Spleen (tissue), 11 donors: ENCODE data around the gene AMPD1. TPM values are rescaled to one million over a fixed set of nuclear protein-coding genes. Genes with fewer than 3 reads are reported as not detected.

Experiments used
- DNase-seq: peaks from one replicate; pipeline ENCODE4 v3.0.0-alpha.2; 2020
- H3K27ac ChIP-seq, 8 donors: fragments of 200-600 bp; sonication (generic) in 7 of 8; 1 replicate in 4 of 8; 2 replicates in 4 of 8; pipeline versions ENCODE4 v1.5.0 to v1.8.0; 2016 to 2021; ENCODE audit warnings: inconsistent platforms in 4 of 8, mild to moderate bottlenecking in 4 of 8, moderate library complexity in 1 of 8
- H3K27me3 ChIP-seq, 7 donors: fragments of 200-600 bp; sonication (generic) in 6 of 7; replicated peaks in 1 of 7; 1 replicate in 4 of 7; 2 replicates in 3 of 7; pipeline versions ENCODE4 v1.5.0 to v1.8.0; 2016 to 2021; ENCODE audit warnings: inconsistent platforms in 3 of 7, mild to moderate bottlenecking in 1 of 7
- H3K36me3 ChIP-seq, 6 donors: fragments of 200-600 bp; sonication (generic) in 5 of 6; 1 replicate in 4 of 6; 2 replicates in 2 of 6; pipeline versions ENCODE4 v1.5.0 to v1.8.0; 2016 to 2021; ENCODE audit warnings: inconsistent platforms in 2 of 6
- H3K4me1 ChIP-seq, 6 donors: fragments of 200-600 bp; sonication (generic) in 5 of 6; 1 replicate in 3 of 6; 2 replicates in 3 of 6; pipeline versions ENCODE4 v1.5.0 to v1.8.0; 2016 to 2021; ENCODE audit warnings: inconsistent platforms in 3 of 6
- H3K4me3 ChIP-seq, 8 donors: fragments of 200-600 bp; sonication (generic) in 7 of 8; 1 replicate in 4 of 8; 2 replicates in 4 of 8; pipeline versions ENCODE4 v1.5.0 to v1.8.0; 2016 to 2021; ENCODE audit warnings: inconsistent platforms in 4 of 8, mild to moderate bottlenecking in 4 of 8, moderate library complexity in 2 of 8
- H3K9me3 ChIP-seq, 8 donors: fragments of 200-600 bp; sonication (generic) in 7 of 8; 1 replicate in 4 of 8; 2 replicates in 4 of 8; pipeline versions ENCODE4 v1.5.0 to v1.8.0; 2016 to 2021; ENCODE audit warnings: inconsistent platforms in 4 of 8
- POLR2A ChIP-seq, 3 donors: fragments of 450-650 bp; IDR thresholded peaks; one replicate each; pipeline ENCODE4 v1.5.1; 2017; ENCODE audit warnings: antibody characterized with exemption in 3 of 3, mild to moderate bottlenecking in 1 of 3
- POLR2AphosphoS5 ChIP-seq, 3 donors: sonication (generic); formaldehyde crosslinking; IDR thresholded peaks; one replicate each; pipeline ENCODE4 v1.5.1; 2017; ENCODE audit warnings: antibody characterized with exemption in 3 of 3
- WGBS, 5 donors: extraction: QIAGEN DNeasy Blood & Tissue Kit in 3 of 5; methylation state at CpG; one replicate each; pipeline versions ENCODE4 v1.1.5 to v1.1.7; 2013 to 2018; 5-methylcytosine and 5-hydroxymethylcytosine counted together
- intact Hi-C: fragments of 100-400 bp; cut with DNase I; formaldehyde crosslinking; loops from one replicate; pipeline ENCODE4 v1.15.0; 2023; ENCODE audit warnings: low total_unique reads
- polyA plus RNA-seq, 3 donors: library from polyadenylated mRNA; stranded (reverse); fragments of 200-250 nt; gene quantifications; one replicate each; pipeline ENCODE4 v1.2.1, GENCODE V29; 2013
- total RNA-seq, 7 donors: library from RNA; depleted of rRNA in 3 of 7; stranded (reverse); fragments of >200 nt in 3 of 7; fragmentation: NEBNext Ultra II Directional in 4 of 7; extraction: Animal tissue kit (Norgen Biotek cat#: 25700) in 4 of 7; gene quantifications; one replicate each; pipeline versions ENCODE4 v1.1.0 to v1.2.1, GENCODE V29; 2016 to 2021
- TF ChIP-seq, protein P1 (sequence below), 11 experiments: fragments of 200-600 bp in 7 of 11; fragments of 450-650 bp in 4 of 11; sonication (generic) in 4 of 11; IDR thresholded peaks in 8 of 11; conservative IDR thresholded peaks in 3 of 11; 1 replicate in 7 of 11; 2 replicates in 4 of 11; pipeline versions ENCODE4 v1.4.0 to v1.8.0; 2016 to 2021; ENCODE audit warnings: antibody characterized with exemption in 11 of 11, inconsistent platforms in 4 of 11, mild to moderate bottlenecking in 1 of 11
- donor health status: healthy with polysubstance abuse.
- donor health status: DM: no; HTN: no; CAD: no; lungs with moderate emphysema.
- donor health status: DM: no; HTN: no; CAD: no.
- donor health status: Bipolar disorder and iron deficiency.
- donor health status: healthy.
- donor health status: DM: no; HTN: no; CAD: no.
- donor health status: DM: yes; HTN: yes; CAD: no.

The AMPD1 gene
- total and polyA plus RNA-seq, 10 donors = 0.09 to 3.1 (median 1.2) TPM

DNA sequence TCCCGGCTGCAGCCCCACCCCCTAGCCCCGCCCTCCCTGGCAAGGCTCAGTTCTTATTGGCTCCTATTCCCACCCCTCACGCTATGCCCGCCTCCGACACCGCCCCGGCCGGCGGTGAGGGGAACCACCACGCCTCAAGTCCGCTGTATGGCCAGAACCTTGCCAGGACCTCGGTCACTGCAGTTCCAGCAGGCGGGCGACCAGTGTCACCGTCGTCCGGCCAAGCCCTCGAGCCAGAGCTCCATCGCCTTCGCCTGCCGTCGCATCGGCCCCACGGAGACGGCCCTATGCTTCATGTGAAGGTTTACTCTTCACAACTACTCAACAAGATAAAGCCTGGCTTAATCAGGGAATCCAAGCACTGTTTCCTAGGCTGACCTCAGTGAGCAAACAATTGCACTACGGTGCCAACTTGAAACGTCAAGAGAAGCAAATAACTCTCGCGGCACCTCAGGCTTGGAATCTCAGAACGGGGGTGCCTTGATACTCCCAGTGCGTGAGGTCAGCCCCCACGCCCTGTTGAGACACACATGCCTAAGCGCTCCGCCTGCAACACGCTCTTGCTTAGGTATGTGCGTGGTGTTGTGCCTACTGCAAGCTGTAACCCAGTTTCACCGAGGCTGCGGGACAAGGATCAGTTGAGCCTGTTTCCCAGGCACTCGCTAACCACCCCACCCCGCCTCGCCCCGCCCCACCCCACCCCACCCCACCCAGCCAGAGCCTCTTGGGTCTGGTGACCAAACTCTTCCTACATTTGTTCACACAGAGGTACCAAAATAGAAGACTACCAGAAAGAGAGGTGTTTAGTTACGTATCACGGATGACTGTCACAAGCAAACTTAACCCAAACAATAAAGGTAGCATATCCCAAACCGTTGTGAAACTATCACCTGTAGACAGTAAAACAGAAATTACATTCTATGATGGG is 25.0 kb downstream of the AMPD1 start:
- DNase-seq = peak; percentile 96
- Histone ChIP-seq H3K9me3 (no peaks in the 10 kb centered on the region), H3K4me3 (peak overlapping the region; percentile 62 to 80 (median 73)), H3K4me1 (peaks cover 0 to 23% (median 12%) of the 10 kb centered on the region in 6 donors), H3K27ac (peak overlapping the region in 7 of 8 donors; percentile 37 to 79 (median 73)), H3K36me3 (no peaks in the 10 kb centered on the region), H3K27me3 (peaks cover 0 to 20% (median 0%) of the 10 kb centered on the region in 7 donors)
- TF ChIP-seq POLR2AphosphoS5 (IDR thresholded peaks at IDR 0.05) (peak; percentile 74 to 89 (median 81)), POLR2A (IDR thresholded peaks at IDR 0.05) (no peak)
- TF ChIP-seq, protein P1, sequence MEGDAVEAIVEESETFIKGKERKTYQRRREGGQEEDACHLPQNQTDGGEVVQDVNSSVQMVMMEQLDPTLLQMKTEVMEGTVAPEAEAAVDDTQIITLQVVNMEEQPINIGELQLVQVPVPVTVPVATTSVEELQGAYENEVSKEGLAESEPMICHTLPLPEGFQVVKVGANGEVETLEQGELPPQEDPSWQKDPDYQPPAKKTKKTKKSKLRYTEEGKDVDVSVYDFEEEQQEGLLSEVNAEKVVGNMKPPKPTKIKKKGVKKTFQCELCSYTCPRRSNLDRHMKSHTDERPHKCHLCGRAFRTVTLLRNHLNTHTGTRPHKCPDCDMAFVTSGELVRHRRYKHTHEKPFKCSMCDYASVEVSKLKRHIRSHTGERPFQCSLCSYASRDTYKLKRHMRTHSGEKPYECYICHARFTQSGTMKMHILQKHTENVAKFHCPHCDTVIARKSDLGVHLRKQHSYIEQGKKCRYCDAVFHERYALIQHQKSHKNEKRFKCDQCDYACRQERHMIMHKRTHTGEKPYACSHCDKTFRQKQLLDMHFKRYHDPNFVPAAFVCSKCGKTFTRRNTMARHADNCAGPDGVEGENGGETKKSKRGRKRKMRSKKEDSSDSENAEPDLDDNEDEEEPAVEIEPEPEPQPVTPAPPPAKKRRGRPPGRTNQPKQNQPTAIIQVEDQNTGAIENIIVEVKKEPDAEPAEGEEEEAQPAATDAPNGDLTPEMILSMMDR (IDR thresholded peaks at IDR 0.05 in 8 of 11, conservative IDR thresholded peaks at IDR 0.05 in 3 of 11) = peak in 8 of 11 experiments; percentile 5 to 56 (median 30)
- 5% methylated on average over 41 to 45 of the region's 45 CpGs for WGBS, 5 donors
- intact Hi-C loops = no loop called here

DNA sequence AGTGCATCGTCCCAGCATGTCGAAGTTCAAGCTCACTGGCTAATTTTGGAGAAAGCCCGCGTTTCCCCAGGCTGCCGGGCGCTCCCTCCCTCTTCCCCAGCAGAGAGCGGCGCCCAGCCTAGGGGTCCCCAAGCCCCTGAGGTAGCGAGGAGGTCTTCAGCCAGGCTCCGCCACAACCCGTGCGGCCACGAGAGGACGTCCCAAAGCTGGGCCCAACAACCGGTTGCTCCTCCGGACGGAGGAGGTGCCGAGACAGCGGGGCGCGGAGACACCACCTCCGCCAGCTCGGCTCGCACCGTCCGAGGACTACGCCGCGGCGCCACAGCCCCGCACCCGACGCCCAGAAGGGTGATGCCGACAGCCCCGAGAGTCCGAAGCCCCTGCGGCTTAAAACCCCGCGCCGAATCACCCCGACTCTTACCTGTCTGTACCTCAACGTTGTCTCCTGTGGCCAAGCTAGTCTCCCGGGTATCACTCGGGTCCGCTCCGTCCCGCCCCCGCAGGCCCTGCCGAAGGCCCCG is 25.7 kb downstream of the AMPD1 start, which contains the start of gene DENND2C:
Gene DENND2C, minus strand, starts transcription at position 488 of the 521 bp plus-strand sequence. CDS start 44,065 bp downstream, outside the sequence.
- no peaks in the 10 kb centered on the region for H3K9me3 ChIP-seq
- peak within 1 kb of the TSS; percentile 37 to 79 (median 71) for H3K27ac ChIP-seq
- DNase-seq = no peak
- WGBS, 5 donors = 1 to 3% (median 1%) methylated on average over 19 to 50 of the region's 50 CpGs
- peaks cover 0 to 23% (median 12%) of the 10 kb centered on the region in 6 donors for H3K4me1 ChIP-seq
- H3K4me3 ChIP-seq = peak within 1 kb of the TSS; percentile 62 to 80 (median 73)
- no peaks in the 10 kb centered on the region for H3K36me3 ChIP-seq
- intact Hi-C loops = no loop called here
- TF ChIP-seq POLR2A (IDR thresholded peaks at IDR 0.05) (no peak), POLR2AphosphoS5 (IDR thresholded peaks at IDR 0.05) (no peak)
- TF ChIP-seq, protein P1 (IDR thresholded peaks at IDR 0.05 in 8 of 11, conservative IDR thresholded peaks at IDR 0.05 in 3 of 11) = no peak
- H3K27me3 ChIP-seq = peaks cover 0 to 14% (median 0%) of the 10 kb centered on the region in 7 donors

DNA sequence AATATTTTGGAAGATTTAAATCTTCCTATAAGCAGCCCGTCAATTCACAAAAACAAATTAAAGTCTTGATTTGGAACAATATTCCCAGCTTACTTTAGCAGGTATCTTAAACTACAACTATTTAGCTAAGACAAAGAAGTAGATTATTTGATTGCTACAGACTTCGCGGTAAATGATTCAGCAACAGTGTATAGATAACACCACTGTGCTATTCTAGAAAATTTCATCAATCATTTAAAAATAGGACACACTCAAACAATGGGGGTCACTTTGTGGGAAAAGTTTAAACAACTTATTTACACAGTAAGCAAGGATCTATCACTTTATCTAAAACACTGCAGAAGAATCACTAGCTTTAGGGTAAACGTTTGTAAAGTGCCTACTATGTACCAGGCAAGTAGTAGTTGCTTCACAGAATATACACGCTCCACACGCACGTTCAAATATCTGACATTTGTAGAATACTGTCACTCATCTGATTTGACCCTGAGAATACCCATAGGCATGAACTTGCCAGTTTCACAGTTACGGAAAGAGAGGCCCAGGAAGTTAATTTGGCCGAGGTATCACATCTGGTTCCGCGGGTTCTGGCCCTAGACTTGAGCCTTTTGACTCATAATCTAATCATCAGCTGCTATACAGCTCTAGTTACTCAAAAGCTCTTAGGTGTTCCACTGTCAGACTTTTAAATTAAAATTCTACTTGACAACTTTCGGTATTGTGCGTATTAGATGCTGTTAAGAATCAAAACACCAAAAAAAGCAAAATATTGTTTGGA is 26.4 kb downstream of the AMPD1 start:
- intact Hi-C loops = no loop called here
- WGBS, 5 donors = 43 to 55% (median 54%) methylated on average over 13 of the region's 13 CpGs

More for the DNA sequence above, 26.4 kb downstream of the AMPD1 start:
- Histone ChIP-seq H3K27me3 (peaks cover 0 to 14% (median 0%) of the 10 kb centered on the region in 7 donors), H3K4me1 (peaks cover 0 to 23% (median 12%) of the 10 kb centered on the region in 6 donors), H3K4me3 (peak overlapping the region; percentile 62 to 80 (median 73)), H3K27ac (peak overlapping the region; percentile 37 to 79 (median 71)), H3K9me3 (no peaks in the 10 kb centered on the region), H3K36me3 (no peaks in the 10 kb centered on the region)
- TF ChIP-seq POLR2AphosphoS5 (IDR thresholded peaks at IDR 0.05) = no peak
- no peak for TF ChIP-seq POLR2A (IDR thresholded peaks at IDR 0.05)
- TF ChIP-seq, protein P1 (IDR thresholded peaks at IDR 0.05 in 8 of 11, conservative IDR thresholded peaks at IDR 0.05 in 3 of 11) = no peak
- no peak for DNase-seq
